COLO668 (cell line): ENCODE data around the gene AFAP1.
A peak's percentile ranks its signal among the peaks of the same experiment; 100 is the strongest.

Experiments
- DNase-seq: peaks from one replicate; lab custom pipeline; 2025; ENCODE audit not compliant: unreplicated experiment; lab: John Stamatoyannopoulos, UW

The AFAP1 gene, protein sequence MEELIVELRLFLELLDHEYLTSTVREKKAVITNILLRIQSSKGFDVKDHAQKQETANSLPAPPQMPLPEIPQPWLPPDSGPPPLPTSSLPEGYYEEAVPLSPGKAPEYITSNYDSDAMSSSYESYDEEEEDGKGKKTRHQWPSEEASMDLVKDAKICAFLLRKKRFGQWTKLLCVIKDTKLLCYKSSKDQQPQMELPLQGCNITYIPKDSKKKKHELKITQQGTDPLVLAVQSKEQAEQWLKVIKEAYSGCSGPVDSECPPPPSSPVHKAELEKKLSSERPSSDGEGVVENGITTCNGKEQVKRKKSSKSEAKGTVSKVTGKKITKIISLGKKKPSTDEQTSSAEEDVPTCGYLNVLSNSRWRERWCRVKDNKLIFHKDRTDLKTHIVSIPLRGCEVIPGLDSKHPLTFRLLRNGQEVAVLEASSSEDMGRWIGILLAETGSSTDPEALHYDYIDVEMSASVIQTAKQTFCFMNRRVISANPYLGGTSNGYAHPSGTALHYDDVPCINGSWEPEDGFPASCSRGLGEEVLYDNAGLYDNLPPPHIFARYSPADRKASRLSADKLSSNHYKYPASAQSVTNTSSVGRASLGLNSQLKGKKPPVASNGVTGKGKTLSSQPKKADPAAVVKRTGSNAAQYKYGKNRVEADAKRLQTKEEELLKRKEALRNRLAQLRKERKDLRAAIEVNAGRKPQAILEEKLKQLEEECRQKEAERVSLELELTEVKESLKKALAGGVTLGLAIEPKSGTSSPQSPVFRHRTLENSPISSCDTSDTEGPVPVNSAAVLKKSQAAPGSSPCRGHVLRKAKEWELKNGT

DNA sequence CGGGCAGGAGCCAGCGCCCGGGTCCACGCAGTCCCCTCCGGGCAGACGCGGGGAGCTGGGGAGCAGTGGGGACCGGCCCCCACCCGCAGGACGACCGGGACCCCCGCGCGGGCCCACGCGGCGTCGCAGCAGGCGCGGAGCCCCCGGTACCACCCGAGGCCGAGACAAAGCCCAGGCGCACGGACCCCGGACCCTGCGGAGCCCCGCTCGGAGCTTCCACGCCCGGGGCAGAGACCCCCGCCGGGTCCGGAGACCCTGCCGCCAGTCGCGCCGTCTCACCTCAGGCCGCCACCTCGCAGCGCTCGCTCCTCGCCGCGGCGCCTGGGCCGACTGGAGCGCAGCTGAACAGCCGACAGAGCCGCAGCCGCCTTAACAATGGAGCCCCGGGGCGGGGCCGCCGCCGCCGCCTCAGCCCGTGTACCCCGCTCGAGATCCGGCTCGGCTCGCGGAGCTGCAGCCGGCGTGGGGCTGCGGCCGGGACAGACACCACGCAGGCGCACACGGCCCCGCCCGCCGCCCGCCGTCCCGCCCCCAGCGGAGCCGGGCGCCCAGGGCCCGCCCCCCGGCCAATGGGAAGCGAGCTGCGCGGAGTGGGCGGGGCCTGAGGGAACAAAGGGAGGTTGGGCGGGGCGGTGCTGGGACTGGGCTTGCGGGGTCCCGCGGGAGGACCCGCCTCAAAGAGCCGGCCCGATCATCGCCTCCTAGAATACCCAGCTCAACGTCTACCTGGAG is at the start of gene AFAP1:
Gene AFAP1 (minus strand): TSS at position 485 of the 732 bp plus-strand sequence. CDS start 67,783 bp downstream, outside the sequence.
- DNase-seq, result peak; percentile 93

DNA sequence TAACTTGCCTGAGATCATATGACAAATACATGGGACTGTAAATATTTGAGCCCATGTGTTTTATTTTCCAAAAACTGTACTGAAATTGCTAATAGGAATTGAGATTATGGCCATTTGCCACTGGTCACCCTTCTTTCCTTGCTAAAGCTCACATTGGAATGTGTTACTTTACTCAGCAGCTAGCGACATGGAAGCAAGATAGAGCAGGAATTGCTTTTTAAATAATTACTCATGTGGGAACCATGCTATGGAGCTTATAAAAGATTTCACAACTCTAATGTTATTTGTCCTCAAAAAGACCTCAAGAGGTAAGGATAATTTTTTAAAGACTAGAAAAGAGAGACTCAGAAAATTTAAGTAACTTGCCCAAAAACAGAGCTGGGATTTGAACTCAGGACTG is 48.8 kb upstream of the AFAP1 start:
- DNase-seq, result no peak

DNA sequence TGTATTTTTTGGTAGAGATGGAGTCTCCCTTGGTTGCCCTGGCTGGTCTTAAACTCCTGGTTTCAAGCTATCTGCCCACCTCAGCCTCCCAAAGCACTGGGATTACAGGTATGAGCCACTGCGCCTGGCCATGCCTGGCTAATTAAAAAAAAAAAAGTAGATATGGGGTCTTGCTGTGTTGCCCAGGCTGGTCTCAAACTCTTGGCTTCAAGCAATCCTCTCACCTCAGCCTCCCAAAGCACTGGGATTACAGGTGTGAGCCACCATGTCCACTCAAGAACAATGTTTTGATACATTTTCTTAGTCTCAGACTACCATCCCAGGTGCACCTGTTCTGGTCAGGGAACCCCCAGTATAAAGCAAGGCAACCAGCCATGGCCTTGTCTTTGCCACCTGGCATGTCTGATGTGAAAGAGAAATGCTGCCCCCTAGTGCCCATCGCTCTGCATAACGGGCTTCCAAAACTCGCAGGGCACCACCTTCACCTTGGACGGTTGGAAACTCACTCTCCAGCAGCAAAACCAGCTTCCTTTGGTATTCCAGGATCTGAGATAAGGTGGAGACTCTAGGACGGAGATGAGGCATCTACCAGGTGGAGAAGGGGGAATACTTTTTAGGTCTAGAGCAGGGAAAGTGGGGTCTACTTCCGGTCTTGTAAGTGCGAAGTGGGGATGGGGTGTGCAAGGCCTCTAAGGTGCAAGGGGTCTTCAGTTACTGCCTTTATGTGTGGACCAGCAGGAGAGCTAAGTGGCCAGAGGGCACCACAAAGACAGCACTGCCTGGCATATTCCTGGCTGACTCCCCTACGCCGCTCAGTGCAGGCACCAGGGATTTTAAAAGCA is 47.7 kb upstream of the AFAP1 start:
- DNase-seq, result peak; percentile 73

DNA sequence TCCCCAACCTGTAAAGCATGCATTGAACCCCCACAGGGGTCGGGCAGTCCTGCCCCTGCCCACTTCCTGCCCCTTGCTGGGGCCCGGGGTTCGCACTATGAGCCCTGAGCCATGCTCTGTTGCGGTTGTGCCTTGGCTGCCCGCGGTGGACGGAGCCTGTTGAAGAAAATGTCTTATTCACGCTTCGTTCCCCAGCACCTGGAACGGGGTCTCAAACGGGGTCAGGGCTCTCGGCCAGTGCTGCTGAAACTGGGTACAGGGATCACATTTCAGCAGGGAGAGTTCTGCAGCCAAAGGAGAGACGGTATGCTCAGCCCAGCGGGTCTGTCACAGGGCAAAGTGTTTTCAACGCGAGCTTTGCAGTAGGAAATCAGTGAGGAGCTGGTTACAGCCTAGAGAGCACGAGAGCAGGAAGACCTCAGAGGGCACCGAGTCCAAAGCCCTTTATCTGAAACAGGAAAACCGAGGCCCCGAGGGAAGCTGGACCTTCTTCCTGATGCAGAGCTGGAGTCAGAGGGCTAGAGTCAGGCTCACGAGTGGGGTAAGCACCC is 46.3 kb upstream of the AFAP1 start:
- no peak for DNase-seq

DNA sequence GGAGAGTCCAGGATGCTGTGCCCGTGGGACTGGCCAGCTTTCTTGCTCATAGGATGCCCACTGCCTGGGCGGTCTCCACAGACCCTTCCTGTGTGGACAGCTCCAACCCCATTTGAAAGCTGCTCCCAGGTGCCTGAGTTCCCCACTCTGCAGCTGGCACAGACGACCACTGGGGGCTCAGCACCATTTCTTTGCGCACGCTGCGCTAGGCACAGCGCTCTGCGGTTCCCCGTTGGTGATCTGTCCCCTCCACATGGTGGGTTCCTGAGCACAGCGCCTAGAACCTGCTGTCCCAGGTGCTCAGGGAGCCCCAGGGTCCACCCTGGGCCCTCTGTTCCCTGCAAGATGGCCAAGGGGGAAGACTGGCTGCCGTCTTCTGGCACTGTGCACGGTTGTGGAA is 45.4 kb upstream of the AFAP1 start:
- DNase-seq, result no peak

DNA sequence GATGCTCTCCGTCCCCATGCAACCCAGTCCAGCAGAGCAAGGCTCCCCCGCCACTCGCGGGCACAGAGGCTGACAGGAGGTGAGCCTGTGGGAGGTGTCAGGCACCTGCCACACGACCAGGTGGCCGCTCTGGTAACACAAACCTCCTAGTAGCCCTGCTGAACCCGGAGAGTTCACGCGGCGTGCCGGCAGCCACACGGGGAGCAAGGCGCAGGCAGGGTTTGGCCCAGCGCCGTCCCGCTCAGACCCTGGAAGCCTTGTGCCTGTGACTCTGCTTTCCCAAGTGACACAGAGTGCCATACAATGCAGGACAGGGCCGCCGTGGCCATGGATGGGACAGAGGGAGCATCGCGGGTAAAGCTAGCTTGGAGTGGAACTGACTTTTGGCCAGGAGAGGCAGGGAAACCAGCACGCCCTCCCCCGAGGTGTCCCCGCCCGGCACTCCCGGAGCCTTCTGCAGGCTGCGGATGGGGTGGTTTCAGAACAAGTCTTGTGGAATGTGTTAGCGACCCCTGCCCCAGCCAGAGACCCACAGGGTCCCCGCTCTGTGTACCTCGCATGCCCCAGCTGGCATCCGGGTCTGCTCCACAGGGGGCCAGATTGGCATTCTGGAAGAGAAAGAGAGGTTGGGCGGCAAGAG is 44.7 kb upstream of the AFAP1 start:
- DNase-seq, result peak; percentile 29

DNA sequence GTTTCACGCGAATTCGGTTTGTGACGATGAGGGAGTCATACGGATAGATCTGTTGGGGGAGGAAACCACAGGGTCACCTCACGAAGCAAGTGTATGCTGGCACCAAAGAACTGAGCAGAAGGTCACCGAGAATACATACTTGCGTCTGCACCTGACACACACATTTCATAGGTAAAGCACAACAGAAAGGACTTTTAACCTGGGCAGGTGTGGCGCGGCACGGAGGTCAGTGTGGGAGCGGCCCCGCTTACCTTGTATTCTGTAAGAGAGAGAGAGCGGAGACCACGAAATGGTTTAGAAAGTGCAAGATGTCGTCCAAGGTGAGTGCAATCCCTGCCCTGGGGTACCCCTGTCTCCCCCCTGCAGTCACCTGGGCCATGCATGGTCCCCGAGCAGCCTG is 43.6 kb upstream of the AFAP1 start:
- no peak for DNase-seq

DNA sequence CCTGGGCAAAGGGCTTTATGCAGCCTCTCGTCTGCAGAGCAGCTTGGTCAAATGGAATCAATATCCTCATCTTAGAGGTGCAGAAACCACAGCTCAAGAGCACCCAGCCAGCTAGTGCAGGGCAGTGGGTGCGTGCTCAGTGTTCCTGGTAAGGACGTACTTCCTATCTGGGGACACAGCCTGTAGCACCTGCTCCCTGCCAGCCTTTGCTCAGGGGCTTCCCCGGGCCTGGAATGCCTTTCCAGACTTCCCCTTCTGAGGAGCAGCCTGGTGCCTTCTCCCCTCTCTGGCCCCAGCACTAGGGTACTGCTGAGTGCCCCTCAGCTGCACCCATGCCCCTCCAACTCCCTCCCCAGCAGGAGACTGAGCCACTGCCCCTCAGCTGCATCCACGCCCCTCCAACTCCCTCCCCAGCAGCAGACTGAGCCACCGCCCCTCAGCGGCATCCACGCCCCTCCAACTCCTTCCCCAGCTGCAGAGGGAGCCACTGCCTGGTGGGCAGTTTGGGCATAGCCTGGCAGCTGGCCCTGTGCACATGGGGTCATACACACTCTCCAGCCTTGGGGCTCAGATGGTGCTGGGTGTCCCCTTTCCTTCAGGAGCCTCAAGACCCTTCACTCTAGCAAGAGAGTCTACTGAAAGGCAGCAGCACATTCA is 42.2 kb upstream of the AFAP1 start:
- DNase-seq, result peak; percentile 31

DNA sequence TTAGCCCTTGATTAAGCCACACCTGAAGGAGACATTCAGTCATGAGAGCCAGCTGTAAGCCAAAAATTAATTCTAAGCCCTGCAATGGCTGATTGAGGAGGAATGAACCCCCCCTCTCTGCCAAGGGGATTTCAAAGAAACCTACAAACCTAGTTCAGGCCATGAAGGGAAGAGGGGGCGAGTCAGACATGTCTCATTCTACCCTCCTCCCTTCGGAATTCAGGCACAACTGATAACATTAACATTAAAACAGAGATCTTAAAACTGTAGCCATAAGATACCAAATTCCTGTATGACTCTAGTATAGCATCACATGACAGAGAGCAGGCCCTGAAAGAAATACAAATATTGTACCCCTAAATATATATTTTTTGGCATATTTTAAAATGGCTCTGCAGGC is 40.4 kb upstream of the AFAP1 start:
- no peak for DNase-seq

DNA sequence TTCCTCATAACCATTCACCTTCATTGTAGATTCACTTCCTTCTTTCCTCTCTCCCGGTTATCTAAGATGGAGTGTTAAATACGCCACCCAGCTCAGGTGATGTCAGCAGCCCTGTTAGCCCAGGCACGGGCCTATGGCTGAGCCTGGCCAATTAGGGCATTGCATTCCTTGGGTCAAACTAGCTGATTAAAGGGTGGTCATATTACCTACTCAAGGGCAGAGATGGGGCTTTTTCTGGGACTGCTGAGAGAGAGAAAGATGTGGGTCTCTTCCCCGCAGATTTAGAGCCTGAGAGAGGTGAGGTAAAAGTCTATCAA is 39.9 kb upstream of the AFAP1 start:
- no peak for DNase-seq

DNA sequence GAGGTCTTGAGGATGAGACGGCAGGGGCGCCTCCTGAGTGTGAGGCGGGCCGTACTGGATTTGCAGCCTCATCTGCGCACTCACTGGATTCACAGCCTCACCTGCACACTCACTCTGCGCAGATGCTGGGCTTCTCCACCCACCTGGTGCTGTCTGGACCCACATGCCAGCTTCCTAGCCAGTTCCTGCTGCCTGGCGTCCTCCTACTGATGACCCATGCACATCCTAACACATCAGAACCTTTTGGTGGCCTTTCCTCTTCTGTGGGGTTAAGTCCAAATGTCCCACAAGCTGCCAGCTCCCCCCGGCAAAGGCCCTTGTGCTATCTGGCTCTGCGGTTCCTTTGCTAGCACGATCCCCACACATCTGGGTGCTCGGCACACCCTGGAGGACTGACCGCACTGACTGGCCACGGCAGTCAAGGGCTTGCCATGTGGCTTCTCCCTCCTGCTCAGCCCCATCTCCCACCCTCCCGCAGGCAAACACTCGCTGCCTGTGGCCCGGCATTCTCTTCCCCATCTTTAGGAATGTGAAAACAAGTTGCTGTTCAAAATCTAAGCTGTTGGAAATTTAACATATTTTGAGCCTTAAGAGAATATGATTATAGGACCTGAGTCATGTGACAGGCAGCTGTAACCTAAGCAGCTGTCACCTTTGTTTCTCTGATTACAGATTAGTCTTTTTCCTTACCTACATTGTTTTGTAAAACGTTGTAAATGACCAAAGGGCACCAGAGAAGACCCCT is 39.4 kb upstream of the AFAP1 start:
- DNase-seq, result no peak

DNA sequence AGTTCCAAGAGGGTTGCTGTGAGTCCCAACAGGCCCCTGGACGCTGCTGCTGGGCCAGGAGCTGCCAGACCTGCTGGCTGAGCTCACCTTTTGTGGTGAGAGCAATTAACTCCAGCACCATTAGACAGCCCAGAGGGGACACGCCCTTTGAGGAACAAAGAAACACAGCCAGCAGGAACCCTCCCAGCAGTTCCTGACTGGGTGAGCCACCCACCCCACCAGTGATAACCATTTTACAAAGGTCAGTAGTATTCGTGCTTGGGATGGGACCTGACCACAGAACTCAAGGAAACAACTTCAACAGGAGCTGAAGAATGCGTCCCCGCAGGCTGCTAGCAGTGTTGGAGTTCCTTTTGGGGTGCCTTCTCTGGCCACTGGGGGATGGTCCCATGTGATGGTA is 38.8 kb upstream of the AFAP1 start:
- peak; percentile 77 for DNase-seq

DNA sequence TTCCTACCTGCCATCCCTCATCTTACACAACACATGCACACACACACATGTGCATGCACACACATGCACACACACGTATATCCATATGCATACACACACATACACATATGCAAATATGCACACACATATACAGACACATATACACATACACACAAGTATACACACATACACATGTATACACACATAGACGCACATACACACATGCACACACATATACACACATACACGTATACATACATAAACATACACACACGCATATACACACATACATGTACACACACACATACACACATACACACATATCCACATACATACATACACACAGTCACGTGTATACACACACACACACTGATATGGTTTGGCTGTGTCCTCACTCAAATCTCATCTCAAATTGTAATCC is 37.0 kb upstream of the AFAP1 start:
- DNase-seq, result no peak

DNA sequence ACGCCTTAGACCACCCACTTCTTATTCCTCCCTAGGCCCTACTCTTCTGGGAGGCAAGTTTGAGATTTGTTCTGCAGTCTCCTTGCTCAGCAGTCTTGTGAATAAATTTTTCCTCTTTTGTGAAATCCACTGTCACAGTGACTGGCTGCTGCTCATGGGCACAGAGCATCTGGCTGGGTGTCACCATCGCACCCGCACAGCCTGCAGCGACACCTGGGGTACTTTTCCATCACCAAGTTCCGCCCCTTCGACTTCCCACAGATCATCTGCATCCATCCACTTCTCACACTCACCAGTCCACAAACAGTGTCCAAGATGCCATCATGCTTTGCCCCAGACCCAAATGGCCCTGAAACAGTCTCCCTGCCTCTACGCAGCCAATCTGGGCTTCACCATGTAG is 36.4 kb upstream of the AFAP1 start:
- DNase-seq, result no peak

DNA sequence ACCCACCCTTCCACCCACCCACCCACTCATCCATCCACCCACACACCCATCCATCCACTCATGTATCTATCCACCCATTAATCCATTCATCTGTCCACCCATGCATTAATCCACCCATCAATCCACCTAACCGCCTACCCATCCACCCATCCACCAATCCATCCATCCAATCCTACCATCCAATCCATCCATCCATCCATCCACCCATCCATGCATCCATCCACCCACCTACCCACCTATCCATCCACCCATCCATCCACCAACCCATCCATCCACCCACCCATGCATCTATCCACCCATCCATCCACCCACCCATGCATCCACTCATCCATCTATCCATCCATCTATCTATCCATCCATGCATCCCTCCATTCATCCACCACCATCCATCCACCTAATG is 34.8 kb upstream of the AFAP1 start:
- DNase-seq, result no peak

DNA sequence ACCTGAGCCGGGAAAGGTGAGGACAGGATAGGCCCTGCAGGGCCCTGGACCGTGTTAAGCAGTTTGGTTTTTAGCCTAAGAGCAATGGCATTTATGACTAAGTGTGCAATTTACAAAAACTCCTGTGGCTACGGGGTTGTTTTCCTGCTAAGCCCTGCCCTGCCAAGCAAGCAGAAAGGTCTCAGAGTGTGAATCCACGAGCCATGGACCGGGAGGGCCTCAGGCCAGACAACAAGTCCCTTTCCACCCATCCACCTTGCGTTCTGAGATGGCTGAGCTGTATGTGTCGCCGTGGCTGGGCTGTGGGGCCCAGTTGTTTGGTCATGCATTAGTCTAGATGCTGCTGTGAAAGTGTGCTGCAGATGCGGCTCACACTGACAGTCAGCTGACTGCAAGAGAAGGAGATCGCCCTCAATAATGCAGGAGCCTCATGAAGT is 33.9 kb upstream of the AFAP1 start:
- no peak for DNase-seq

DNA sequence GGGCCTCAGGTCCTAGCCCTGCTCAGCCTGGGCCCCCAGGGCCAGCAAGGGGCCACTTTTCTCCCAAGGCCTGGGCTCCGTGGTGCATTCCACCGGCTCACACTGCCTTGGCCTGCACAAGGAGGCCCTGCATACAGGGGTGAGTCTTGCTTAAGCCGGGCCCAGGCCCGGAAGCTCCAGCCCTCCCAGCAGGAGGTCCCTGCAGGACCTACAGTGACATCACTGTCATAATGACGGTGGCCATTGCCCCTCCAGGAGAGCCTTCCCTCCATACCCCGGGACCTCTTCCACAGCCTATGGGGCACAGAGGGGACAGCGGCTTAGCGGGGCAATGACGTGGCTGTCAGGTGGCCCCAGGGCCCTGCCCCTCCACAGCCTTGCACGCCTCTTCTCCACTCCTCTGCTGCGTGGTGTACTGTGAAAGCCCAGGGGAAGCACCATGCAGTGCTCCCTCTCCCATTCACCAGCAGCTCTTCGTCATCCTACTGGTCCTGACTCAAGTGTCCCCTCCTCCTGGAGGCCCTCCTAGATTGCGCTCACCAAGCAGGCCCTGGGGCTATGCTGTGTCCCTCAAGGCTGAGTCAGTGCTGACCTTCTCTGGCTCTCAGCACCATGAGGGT is 32.3 kb upstream of the AFAP1 start:
- DNase-seq, result no peak

DNA sequence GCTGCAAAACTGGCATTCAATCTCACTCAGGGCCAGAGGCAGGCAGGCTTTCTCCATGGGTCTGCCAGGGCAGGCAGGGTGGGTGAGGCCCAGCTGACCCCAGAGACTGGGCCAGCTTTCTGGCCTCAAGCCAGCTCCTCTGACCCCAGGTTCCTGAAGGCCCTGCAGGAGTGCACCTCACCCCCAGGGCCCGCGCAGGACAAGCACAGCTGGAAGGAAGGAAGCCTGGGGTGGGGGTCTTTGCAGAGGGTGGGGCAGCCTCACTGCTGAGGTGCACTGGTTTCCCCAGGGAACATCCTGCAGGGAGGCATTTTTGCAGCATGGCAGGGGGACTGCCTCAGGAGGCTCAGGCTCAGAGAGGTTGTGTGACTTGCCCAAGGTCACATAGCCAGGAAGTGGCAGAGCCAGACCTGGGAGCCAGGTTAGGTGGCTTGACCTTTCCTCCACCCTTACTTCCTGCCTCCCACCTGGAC is 31.5 kb upstream of the AFAP1 start:
- DNase-seq, result no peak
